AML-193 (cell line): Measurements from ENCODE around the gene PARD3B.

Experiments
- DNase-seq, 2 experiments: peaks; one replicate each; lab custom pipeline; 2025; lab: John Stamatoyannopoulos, UW

The PARD3B gene

DNA sequence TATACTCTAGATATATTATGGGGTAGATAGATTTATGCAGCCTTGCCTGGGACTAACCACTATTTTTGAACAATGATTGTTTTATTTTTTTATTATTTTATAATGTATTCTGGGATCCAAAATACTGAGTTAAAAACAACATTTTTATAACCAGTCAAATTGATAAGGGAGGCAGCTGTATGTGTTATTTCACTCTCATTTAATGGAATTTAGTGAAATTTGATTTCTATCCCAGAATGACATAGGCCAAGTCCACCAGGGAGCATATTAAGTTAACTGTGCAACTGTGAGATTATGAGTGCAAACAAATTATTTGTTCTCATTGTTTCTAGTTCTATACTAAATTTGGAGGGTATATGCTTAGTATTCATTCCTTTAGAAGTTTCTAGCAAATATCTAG lies 583.5 kb downstream of the PARD3B start:
- DNase-seq = no peak

DNA sequence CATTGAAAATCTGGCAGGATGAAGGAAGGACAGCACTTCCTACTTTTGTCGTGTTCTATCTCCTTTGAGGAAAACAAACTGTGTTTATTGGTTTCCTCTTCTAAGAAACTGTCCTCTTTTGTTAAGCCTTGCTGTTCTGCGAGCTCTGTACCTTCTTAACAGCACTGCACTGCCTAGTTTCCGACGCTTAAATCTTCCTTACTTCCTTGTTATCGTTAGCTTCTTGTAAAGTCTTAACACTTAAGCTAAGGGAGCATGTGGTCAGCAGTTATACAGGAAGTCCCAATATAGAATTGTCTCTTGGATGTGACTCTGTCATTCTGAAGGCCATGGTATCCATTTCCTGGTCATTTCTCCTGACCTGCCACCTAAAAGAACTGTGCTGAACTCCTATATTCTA lies 584.3 kb downstream of the PARD3B start:
- no peak for DNase-seq

DNA sequence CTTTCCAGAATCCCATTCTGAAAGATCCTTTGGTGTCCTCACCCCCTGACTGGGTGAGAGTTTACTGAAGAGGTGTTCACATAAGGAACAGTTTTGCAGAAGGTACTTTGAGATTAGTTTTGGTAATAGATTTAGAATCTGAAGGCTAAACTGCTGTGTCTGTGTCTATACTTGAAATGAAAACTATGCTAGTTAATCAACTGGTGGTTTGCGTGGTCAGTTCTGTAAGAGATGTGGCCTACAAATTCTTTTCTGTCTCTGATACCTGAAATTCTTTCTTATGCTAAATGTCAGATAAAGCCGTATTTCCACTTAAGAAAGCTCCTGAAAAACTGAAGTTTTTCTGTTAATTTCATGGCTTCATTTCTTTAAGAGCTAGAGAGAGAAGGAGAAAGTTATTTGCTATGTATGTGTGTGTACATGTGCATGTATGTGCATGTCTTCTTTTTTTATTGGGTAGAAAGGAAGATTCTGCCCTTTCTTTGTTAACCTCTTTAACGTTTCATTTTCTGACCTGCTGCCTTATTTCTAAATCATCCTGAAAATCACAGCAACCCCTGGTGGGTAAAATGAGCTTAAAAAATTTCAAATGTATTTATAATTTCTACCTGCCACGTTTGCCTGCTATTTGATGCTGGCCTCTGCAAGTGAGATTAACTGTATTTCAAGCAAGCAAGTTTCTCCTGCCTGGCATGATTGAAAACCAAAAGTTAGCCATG lies 585.0 kb downstream of the PARD3B start:
- DNase-seq = no peak

DNA sequence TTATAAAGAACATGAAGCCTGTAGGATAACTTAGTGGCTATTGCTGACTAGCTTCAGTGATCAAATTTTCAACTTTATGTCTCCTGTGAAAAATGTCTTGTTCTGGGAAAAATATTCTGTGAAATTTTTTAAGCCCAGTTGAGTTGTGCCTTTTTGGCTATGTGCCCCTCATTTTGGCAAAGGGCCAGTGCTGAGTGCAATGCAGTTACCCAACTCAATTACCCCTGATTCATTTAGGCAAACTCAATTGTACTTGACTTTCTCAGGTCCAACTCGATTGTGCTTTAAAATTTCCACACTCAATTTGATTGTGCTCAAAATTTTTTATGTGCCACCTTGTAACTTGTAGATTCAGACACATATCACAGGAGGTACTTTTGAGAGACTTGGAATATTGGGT lies 588.3 kb downstream of the PARD3B start:
- DNase-seq = no peak

DNA sequence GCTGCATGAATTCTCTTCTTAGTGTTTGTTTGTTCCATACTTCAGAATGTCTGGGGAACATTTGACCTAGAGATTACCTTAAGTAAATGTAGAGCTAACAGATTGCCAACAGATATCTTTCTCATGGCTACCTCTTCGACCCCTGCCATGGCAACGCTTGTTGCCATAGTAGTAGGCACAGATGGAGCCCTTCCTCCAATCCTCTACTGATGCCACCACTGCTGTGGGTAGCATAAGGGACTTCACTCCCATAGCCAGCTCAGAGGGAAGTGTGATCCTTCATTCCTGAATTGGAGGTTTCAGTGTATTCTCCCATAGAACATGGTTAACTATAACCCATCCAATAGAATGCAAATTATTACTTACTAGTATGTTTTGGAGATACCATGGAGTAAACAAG lies 593.5 kb downstream of the PARD3B start:
- DNase-seq = no peak

DNA sequence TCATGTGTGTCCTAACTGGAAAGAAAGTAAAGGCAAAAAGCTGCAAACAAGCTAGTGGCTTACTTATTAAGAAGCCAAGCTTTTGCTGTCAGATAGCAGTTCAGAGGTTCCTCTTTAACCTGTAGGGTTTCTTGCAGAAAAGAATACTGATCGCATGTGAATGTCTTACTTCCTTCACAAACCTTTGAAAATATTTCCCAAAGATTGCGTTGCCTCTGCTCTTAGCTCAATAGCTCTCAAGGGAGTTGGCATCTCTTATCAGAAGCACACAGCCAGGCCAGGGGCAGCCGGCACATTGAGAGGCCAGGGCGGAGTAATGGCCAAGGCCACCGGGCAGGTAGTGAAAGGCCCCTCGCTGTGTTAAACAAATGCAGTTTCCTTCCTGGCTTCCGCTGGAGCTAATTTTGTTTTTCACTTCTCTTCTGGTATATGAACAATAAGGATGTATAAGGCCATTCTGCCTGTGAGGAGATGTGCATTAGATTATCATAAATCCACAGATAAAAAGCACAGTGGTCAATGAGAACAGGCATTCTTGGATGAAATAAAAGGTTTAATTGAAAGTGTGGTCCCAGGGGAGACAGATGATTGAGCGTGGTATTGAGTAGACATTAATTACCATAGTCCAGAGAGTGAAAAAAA lies 594.7 kb downstream of the PARD3B start:
- DNase-seq = no peak

DNA sequence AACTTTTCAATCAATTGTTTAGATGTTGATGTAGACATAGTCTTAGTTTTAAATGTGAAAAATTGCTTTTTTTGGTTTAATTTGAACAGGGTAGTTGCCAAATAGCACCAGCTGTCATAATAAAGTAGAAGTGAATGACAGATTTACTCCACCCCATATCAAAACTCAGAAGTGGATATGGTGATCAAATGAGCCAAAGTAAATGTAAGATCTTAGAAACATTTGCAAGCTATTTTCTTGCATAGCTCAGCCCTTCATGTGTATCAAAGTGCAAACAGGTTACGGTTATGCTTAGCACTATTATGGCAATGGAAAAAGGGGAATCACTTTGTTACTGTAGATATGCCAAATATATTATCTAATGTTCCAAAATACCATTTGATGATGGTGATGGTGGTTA lies 596.1 kb downstream of the PARD3B start:
- DNase-seq = no peak

DNA sequence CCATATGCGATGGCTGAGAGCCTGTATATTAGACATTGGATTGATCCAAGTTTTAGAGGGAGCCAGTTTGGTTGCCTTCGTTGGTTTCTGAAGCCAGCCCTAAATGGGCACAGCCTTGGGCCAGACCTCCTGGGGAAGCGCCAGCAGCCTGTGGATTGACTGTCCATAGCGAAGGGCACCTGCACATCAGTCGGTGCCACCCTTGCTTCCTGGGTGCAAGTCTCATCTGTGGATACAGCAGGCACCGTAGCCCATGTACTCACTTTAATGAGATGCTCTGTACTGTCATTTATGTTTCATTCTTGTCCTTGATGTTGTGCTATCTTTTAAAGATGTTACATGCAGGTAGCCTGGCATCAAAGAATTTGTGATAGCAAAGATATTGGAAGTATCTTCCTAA lies 600.6 kb downstream of the PARD3B start:
- no peak for DNase-seq

DNA sequence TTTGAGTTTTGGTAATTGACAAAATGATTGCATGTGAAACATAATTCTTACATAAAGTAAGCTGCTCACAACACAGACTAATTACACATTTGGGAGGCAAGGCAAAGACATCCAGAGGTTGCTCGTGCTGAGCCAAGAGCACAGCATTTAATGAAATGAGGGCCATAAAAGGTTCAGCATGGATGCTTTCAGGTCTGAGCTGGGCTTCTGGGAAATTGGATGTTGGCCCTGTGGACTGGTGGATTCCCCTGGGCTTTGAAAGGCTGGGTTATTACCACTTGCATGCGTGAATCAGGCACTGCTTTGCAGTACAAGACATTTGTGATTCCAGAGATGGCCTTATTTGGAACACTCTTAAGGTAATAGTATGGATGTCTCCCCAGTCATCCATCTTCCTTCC lies 603.5 kb downstream of the PARD3B start:
- no peak for DNase-seq

DNA sequence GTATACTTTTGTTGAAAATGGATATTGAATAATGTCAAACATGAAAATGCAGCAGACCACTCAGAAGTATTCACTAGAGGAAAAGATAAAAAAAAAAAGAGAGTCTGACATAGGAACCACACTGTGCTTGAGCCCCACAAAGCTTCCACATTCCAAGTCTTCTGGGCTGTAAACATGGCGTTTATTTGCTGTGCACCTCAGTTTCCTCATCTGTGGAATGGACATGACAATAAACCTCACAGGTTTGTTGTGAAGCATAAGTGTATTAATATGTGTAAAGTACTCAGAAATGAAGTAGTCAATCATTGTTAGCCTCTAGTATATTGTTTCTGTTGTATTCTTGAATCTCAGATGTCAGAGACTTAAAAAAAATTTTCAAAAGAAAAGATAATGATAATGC lies 611.2 kb downstream of the PARD3B start:
- DNase-seq = no peak

DNA sequence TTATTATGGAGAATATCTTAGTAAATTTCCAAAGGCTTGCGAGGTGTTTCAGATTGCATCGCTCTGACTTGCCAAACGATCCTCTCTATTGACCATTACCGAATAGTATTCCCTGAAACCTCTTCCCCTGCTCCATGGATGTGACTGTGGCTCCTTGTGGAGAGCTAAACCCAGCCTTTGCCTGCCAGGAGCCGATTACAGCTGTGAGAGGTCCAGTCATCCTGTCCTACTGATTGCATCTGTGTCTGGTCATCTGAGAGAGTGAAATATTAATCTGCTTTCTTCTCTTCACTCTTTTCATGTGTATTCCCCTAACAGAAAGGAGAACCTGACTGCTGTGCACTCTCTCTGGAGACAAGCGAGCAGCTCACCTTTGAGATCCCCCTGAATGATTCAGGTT lies 613.1 kb downstream of the PARD3B start:
- no peak for DNase-seq

DNA sequence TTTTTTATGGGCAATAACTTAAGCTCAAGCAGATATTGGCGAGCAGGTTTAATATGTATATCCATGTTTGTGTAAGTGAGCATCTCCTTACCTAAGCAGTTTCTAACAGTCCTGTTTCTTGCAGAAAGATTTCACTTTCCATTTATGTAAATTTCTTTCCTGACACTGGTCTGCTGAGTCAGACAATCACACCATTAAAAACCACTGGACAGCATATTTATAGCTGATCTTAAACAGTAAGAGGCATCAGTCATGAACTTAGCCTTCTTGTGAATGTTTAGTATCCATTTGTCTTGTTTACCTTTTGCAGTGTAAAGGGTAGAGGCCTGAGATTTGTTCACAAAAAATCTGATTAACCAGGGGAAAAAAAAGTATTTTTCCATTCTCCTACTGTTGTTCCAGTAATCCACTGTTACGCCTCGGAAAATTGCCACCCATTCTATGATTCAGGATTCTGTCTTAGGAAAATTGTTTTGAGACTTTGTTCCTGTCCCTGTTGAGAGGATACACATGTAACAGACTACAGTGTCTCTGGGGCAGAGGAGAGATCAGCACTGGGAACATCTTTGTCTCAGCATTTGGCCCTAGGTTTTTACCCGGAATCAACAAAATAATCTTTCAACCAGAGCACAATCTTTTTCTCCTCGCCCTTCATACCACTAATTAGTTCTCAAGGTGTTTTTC lies 616.0 kb downstream of the PARD3B start:
- no peak for DNase-seq

DNA sequence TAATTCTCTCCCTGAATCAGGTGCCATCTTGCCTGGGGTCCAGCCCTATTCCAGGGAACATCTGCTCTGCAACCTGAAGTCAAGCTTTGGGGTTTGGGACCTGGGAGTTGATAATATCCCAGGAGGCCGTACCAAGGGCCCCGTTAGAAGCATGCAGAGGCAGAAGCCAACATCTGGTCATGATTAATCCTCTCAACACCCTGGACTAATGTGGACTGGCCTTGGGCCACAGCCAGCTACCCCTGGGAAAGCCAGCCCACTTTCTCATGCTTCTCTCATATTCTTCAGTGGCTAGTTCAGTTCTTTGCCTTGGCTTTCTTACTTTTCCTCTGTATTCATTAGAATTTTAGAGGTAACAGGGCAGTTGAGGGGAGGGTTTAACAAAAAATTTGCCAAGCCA lies 621.5 kb downstream of the PARD3B start:
- DNase-seq = no peak

DNA sequence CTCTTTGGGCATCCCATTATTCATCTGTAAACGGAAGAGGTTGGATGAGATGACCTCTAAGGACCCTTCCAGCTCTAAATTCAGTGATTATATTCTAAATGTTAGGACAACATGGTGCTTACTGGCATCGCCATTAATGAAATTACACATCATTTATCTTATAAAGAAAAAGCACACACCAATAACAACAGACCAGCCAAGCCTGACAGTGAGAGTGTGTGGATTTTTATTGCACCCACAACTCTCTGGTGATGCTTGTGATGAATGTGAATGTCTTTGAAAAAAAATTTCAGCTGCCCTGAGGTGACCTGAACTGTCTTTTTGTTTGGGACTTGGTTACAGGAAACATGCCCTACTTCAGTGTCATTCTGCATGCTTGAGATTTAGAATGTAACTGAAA lies 623.7 kb downstream of the PARD3B start:
- no peak for DNase-seq

DNA sequence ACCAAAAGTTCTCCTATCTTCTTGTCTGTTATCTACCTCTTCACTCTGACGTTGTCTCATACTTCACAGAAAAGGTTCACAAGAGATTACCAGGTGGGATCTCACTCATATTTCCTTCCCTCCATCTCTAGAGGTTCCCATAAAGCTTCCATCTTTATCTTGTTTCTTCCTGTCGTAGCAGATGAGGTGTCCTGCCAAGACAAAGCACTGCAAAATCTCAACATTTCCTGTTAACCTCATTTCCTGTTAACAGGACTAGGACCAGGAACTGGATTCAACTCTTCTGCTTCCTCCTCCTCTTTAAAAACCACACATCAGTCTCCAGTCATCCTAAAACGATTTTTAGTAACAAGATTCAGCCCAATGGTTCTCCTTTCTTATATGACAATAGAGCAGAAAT lies 624.2 kb downstream of the PARD3B start:
- DNase-seq = no peak

DNA sequence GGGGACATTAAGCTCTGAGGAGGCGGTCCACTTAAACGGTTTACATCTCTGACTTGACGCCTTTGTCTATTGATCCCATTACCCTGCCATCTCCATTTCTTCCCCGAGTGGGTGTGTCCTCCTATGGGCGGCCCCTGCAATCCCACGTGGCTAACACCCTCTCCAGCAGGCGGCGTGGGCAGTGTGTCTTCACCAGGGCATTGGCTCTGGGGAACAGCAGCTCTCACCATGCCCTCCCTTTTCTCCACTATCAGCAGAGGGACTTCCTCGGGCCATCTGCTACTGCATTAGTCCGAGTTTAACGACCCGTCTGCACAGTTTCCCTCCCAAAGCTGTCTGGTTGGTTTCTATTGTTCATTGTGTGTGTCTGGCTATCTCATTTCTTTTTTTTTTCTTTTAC lies 625.1 kb downstream of the PARD3B start:
- DNase-seq = no peak

DNA sequence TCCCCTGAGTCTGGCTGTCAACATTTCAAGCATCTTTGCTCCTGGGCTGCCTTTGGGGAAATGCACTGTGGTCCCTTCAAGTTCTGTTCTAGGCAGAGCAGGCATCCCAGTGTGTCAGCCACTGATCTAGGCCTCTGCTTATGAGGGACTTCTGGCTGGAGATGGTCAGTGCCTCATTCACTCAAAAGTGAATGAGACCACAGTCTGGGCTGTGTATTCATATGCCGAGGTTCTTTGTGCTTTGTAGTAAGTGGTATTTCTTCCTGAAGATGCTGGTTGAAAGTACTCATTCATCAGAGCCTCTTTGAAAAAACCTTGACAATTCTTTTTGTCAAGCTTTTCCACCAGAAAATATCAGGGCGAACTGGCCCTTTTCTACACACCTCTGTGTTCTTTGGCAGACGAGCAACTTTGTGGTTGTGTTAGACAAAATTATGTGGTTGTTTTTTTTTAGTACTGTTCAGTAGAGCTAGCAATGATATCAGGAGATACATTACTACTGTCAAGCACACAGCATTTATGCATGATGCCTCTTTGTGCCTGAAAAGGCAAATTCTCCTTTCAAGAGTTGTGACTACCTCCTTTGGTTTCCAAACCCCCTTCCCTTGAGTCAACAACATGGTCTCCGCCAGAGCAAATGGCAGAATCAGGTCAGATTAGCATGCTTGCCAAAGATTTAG lies 626.1 kb downstream of the PARD3B start:
- no peak for DNase-seq

DNA sequence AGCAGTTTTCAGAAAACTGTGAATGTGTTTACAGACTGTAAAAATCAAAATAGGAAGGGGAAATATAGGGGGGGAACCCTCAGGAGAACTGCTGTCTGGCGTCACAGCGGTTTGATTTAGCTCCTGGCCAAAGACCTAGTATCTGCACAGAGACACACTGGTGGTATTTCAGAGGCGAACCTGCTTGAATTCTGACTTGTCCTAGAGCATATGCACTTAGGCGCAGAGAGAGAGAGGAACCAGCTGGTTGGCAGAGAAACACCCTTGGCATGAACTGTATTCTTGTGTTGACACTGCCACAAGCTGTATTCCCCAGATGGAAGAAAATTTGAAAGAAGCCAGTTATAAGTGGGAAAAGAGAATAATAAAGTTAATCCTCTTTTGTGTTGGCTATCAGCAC lies 630.6 kb downstream of the PARD3B start:
- DNase-seq = no peak

DNA sequence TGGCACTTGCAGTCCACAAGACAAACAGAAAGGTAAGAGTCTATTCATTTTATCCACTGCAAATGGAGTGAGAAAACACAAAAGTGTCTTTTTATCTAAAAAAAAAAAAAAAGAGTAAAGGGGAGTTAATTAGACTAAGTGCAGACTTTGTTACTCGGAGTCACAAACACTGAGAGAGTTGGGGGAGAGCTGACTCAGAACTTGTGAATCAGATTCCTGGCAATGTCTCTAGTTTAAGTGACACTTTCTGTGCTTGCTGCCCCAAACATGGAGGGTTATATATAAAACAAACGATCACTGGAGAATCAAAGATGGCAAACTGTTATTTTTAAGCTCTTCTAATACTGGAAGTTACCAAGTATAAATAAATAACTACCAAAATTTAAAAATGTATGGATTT lies 631.3 kb downstream of the PARD3B start:
- no peak for DNase-seq

DNA sequence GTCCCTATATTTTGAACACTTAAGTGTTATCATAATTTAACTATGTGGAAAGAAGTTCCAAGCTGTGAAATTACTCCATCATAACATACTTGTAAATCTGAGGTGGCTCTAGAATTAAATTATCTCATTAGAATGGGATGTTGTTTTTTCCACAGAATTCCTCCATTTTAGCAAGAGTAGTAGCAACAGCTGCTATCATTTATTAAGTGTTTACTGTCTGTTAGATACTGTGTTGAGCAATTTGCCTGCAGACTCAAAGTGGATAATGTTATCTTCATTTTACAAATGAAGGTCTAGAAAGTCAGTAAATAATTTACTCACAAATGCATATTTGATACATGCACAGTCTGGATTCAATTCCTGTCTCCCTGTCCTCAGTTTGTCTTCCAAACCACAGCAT lies 632.3 kb downstream of the PARD3B start:
- DNase-seq = no peak

DNA sequence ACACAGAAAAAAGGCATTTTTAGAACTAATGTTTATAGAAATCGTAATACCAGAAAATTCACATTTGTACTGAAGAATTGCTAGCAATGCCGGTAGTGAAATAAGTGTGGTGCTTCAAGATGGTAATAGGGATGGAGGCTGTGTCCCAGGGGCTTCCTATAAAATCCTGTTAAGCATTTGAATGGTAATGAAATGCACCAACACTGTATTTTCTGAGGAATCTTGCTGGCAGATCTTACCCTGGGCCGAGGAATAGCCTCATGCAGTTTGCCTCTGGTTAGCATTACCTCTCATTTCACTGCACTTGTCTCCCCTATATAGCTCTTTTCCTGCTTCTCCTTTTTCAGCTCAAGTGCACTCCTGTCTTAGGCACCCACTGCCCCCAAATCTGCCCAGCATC lies 635.5 kb downstream of the PARD3B start:
- DNase-seq = no peak

DNA sequence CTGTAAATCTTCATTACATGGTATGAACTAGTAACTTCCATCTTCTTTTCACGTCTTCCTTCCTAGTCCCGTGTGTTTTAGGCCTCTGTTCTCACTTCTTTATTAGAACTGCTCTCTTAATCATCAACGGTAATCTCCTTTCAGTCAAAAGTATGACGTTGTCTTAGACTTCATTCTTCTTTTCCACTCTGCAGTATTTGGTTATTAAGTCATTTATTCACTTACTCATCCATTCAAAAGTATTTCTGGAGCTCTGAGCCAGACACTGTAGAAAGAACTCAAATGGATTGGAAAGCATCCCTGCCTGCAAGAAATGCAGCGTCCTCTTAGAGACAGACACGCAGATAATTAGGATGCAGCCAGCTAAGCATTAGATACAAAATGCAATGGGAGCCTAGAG lies 642.5 kb downstream of the PARD3B start:
- DNase-seq = no peak
